Mesothelial cell of epicardium (in vitro differentiated cells): ENCODE measurements around the gene MORC4. TPM values are rescaled to one million over a fixed set of nuclear protein-coding genes. Genes with fewer than 3 reads are reported as not detected.

Experiments
- DNase-seq, 2 experiments: peaks; one replicate each; pipeline ENCODE4 v3.0.0; 2021; ENCODE audit warnings: low spot score in 2 of 2; ENCODE audit not compliant: unreplicated experiment in 2 of 2
- H3K27ac Mint-ChIP-seq: 2 replicates; pipeline ENCODE4 v1.8.0; 2021; ENCODE audit warnings: mixed read lengths
- H3K27me3 Mint-ChIP-seq: 2 replicates; pipeline ENCODE4 v1.8.0; 2021; ENCODE audit warnings: low read depth, mixed read lengths
- H3K36me3 Mint-ChIP-seq: 2 replicates; pipeline ENCODE4 v1.8.0; 2021; ENCODE audit warnings: mixed read lengths
- H3K4me1 Mint-ChIP-seq: 2 replicates; pipeline ENCODE4 v1.8.0; 2021; ENCODE audit warnings: mixed read lengths
- H3K4me3 Mint-ChIP-seq: 2 replicates; pipeline ENCODE4 v1.8.0; 2021; ENCODE audit warnings: mild to moderate bottlenecking, moderate library complexity, mixed read lengths
- H3K9me3 Mint-ChIP-seq: 2 replicates; pipeline ENCODE4 v1.8.0; 2021; ENCODE audit warnings: mixed read lengths
- CTCF ChIP-seq: fragments of 200-600 bp; sonication (generic); IDR thresholded peaks from one replicate; pipeline ENCODE4 v1.5.0; 2021; ENCODE audit warnings: antibody characterized with exemption; ENCODE audit not compliant: unreplicated experiment
- total RNA-seq: library from RNA; stranded (reverse); gene quantifications from 3 replicates; pipeline ENCODE4 v1.2.1, GENCODE V29; 2021

The MORC4 gene
- total RNA-seq: 22.2 to 23.0 TPM (median 22.9 TPM) in 3 replicates

GRCh38 chrX:107000013-107000515 is at the start of gene MORC4:
Gene MORC4 (minus strand): TSS chrX:107000212. CDS start chrX:106999969, 243 bp downstream.
- H3K9me3 Mint-ChIP-seq: peaks cover 34% of the 10 kb centered on the region
- H3K27ac Mint-ChIP-seq: peak within 1 kb of the TSS; percentile 77
- H3K27me3 Mint-ChIP-seq: no peaks in the 10 kb centered on the region
- peaks cover 8% of the 10 kb centered on the region for H3K4me1 Mint-ChIP-seq
- peak within 1 kb of the TSS; percentile 86 for H3K4me3 Mint-ChIP-seq
- DNase-seq: peak; percentile 33 to 56
- peaks cover 3% of the 10 kb centered on the region for H3K36me3 Mint-ChIP-seq
- no peak for TF ChIP-seq CTCF

- no peaks in the 10 kb centered on the region for H3K4me1 Mint-ChIP-seq
These were observed 47.6 kb upstream of the MORC4 start for GRCh38 chrX:107047622-107048021.

GRCh38 chrX:107029752-107030151 is 29.7 kb upstream of the MORC4 start:
- H3K4me1 Mint-ChIP-seq: no peaks in the 10 kb centered on the region
- no peaks in the 10 kb centered on the region for H3K36me3 Mint-ChIP-seq
- no peak for DNase-seq
- H3K4me3 Mint-ChIP-seq: no peak overlapping the region
- H3K9me3 Mint-ChIP-seq: peaks cover 18% of the 10 kb centered on the region
- H3K27me3 Mint-ChIP-seq: no peaks in the 10 kb centered on the region
- TF ChIP-seq CTCF: no peak
- no peak overlapping the region for H3K27ac Mint-ChIP-seq

More at GRCh38 chrX:107047622-107048021, 47.6 kb upstream of the MORC4 start:
- no peak for TF ChIP-seq CTCF
- Mint-ChIP-seq H3K4me3 (no peak overlapping the region), H3K27ac (no peak overlapping the region), H3K36me3 (no peaks in the 10 kb centered on the region), H3K27me3 (peaks cover 1% of the 10 kb centered on the region), H3K9me3 (peaks cover 27% of the 10 kb centered on the region)
- DNase-seq: no peak

GRCh38 chrX:107025545-107025944 is 25.5 kb upstream of the MORC4 start:
- no peak for DNase-seq
- Mint-ChIP-seq H3K36me3 (no peaks in the 10 kb centered on the region), H3K27ac (no peak overlapping the region), H3K27me3 (no peaks in the 10 kb centered on the region), H3K4me3 (no peak overlapping the region), H3K9me3 (peaks cover 17% of the 10 kb centered on the region), H3K4me1 (no peaks in the 10 kb centered on the region)
- TF ChIP-seq CTCF: no peak

GRCh38 chrX:107014936-107015335 is 14.9 kb upstream of the MORC4 start:
- no peak for TF ChIP-seq CTCF
- H3K27ac Mint-ChIP-seq: no peak overlapping the region
- DNase-seq: no peak
- H3K27me3 Mint-ChIP-seq: no peaks in the 10 kb centered on the region
- H3K9me3 Mint-ChIP-seq: peaks cover 22% of the 10 kb centered on the region
- H3K4me1 Mint-ChIP-seq: peaks cover 8% of the 10 kb centered on the region
- no peak overlapping the region for H3K4me3 Mint-ChIP-seq
- H3K36me3 Mint-ChIP-seq: no peaks in the 10 kb centered on the region

- Mint-ChIP-seq H3K27ac (no peak overlapping the region), H3K36me3 (no peaks in the 10 kb centered on the region), H3K4me1 (peaks cover 8% of the 10 kb centered on the region), H3K27me3 (no peaks in the 10 kb centered on the region), H3K4me3 (no peak overlapping the region), H3K9me3 (peaks cover 18% of the 10 kb centered on the region)
- no peak for TF ChIP-seq CTCF
- no peak for DNase-seq
These were observed 8.0 kb upstream of the MORC4 start for GRCh38 chrX:107008034-107008433.
